SK-N-MC (cell line): ENCODE data around the gene COL13A1.

Experiments used
- FOXP2 ChIP-seq: optimal IDR thresholded peaks from 2 replicates; pipeline ENCODE3; 2011; ENCODE audit warnings: mild to moderate bottlenecking, moderate library complexity; ENCODE audit not compliant: insufficient read depth; ENCODE audit errors: extremely low read length, control extremely low read depth
- POLR2AphosphoS5 ChIP-seq: IDR thresholded peaks from 2 replicates; pipeline ENCODE4 v1.6.1; 2012; ENCODE audit warnings: mild to moderate bottlenecking, low read depth, low read length, borderline replicate concordance

DNA sequence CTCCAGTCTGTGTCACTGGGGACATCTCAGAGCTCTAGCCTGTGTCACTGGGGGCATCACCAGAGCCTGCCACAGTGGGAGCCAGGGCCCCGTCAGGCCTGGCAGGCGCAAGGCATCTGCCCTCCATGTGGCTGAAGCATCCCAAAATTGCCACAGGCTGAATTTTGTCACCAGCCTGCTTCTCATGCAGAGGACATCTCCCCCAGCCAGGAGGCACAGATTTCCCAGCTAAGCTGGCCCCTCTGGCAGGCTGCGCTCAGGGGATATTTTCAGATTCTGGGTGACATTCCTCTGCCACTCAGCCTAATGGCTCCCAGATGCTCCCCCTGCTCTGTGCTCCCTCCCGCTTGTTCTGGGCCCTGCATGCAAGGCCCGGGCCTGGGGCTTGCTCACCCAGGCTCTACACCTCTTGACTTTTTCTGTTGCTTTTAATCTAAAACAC, 64.6 kb downstream of the COL13A1 start:
- TF ChIP-seq FOXP2 = no peak
- no peak for TF ChIP-seq POLR2AphosphoS5
